Erythroblast (primary cell): ENCODE measurements around the gene GJC2.
"Not testable (repeated sequence)": the region's sequence is repeated elsewhere in the genome, so short reads cannot be mapped to it uniquely, and the experiment has no call there.

Experiments used
- DNase-seq, 2 experiments: peaks; one replicate each; lab custom pipeline; 2025; lab: John Stamatoyannopoulos, UW
- GATA1 ChIP-seq: IDR thresholded peaks from 2 replicates; pipeline ENCODE4 v1.6.1; 2011; ENCODE audit warnings: low read depth, mild to moderate bottlenecking, control low read depth, low read length, moderate library complexity
- POLR2A ChIP-seq: IDR thresholded peaks from 2 replicates; pipeline ENCODE4 v1.6.1; 2011; ENCODE audit warnings: mild to moderate bottlenecking, low read length

GJC2 gene

DNA sequence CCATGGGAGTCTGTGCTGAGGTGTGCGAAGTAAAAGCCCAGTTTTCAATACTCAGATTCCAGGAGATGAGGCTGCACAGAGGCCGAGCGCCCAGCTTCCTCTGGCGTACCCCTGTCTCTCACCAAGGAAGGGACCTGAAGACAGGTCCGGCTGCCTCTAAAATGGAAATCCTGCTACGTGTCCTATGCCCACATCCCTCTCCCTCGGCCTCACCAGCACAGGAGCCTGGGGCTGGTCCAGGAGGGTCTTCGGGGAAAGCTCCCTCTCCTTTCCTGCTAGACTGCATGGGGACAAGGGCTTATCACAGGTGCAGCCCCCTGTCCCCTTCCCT, 41.0 kb upstream of the GJC2 start:
- no peak for DNase-seq
- TF ChIP-seq POLR2A = no peak
- no peak for TF ChIP-seq GATA1

DNA sequence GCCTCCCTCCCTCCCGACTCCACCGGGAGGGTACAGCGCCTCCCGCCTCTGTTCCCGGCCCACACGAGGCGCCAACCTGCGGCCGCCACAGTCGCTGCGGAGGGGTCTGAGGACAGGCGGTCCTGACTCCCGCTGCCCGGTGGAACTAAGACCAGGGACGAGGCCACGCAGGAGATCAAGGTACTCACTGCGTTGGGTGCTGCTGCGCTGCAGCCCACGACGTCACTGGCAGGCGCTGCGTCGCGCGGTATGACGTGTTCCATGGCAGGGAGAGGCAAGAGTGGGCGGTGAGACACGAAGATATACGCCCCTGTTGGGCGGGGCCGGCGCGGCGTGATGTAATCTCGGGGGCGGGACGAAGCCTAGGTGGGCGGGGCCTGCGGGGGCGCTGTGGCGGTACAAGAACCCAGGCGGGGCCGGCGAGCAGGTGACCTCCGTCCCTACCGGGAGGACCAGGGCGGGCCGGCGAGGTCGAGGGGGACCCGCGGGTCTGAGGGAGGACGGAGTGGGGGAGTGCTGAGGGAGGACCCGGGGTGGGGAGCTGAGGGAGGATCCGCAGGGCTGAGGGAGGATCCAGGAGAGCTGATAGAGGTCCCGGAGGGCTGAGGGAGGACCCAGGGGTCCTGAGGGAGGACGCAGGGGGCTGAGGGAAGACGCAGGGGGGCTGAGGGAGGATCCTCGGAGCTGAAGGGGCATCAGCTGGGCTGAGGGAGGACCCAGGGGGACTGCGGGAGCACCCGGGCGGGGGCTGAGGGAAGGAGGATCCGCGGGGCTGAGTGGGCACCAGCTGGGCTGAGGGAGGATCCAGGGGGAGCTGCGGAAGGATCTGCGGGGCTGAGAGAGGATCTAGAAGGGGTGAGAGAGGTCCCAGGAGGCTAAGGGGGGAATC, 40.4 kb upstream of the GJC2 start, which contains the start of gene MRPL55:
Gene MRPL55, minus strand, starts transcription at position 227 of the 889 bp plus-strand sequence. CDS start 1,039 bp downstream, outside the sequence.
- TF ChIP-seq POLR2A (peak; percentile 91), GATA1 (no peak)
- peak; percentile 98 to 99 for DNase-seq

DNA sequence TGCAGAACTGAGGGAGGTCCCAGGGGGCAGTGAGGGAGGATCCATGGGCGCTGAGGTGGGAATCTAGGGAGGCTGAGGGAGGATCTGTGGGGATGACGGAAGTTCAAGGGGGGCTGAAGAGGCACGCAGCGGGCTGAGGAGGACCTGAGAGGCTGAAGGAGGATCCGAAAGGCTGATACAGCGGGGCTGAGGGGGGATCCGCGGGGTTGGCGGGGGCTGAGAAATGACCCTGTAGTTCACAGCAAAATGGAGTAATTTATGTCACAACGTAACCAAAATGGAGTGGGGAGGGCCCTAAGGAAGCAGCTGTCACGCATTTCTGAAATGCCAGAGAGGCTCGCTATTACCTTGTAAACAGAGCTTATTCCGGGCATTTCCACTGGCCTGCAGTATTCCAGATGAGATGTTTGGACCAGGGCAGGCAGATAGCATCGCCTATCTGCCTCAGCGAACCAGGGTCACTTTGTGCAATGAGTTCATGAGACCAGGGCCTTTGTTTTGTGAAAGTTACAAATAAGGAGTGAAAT, 39.7 kb upstream of the GJC2 start:
- peak; percentile 53 to 64 for DNase-seq
- no peak for TF ChIP-seq POLR2A

DNA sequence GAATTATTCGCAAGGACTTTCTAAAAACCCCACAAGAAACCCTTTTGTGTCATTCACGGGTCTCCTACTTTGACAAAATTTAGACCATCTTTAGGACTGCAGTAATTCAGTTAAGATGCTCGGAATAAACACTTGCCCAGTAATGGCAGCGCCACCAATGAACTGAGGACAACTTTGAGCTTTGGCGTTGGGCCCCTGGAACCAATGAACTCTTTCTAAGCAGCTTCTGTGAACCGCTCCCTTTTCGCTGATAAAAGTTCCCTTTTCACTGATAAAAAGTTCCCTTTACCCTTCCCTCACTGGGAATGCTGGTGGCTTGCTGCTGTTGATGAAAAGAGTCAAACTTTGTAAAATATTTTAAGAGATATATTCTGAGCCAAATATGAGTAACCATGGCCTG, 39.2 kb upstream of the GJC2 start:
- TF ChIP-seq POLR2A (no peak), GATA1 (no peak)
- DNase-seq = no peak

DNA sequence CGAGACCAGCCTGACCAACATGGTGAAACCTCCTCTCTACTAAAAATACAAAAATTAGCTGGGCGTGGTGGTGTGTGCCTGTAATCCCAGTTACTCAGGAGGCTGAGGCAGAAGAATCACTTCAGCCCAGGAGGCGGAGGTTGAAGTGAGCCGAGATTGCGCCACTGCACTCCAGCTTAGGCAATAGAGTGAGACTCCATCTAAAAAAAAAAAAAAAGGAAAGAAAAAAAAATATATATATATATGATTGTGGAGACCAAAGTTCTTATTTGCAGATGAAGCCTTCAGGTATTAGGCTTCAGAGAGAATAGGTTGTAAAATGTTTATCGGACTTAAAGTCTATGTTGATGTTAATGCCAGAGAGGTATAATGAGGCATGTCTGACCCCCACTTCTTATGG, 38.4 kb upstream of the GJC2 start:
- DNase-seq = not testable (repeated sequence)

DNA sequence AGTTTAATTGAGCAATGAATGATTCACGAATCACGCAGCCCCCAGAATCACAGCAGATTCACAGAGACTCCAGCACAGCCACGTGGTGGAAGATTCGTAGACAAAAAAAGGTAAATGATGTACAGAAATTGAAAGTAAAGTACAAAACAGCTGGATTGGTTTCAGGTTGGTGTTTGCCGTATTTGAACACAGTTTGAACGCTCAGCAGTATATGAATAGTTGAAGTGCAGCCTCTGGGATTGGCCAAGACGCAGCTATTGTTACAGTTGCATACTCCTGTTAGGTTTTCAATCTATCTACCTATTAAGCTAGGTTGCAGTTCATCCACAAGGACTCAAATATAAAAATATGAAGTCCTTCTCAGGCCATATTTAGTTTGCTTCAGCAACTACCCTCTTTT, 37.6 kb upstream of the GJC2 start:
- TF ChIP-seq GATA1 (no peak), POLR2A (no peak)

DNA sequence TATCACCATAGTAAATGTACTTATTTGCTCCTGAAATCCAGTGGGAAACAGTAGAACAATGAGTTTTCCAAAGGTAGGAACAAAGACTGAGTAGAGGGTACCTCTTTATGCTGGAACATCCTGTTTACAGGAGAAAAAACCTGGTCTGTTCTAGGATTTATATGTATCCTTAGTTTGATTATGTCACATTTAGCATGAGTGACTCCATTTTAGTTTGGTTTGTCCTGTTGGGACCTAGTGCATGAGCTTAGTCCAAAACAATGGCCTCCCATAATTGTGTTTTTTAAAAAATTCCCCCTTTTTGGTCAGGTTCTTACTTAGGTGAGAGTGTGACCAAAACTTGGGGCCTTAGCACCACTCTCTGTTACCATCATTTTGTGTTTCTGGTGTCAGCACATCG, 37.1 kb upstream of the GJC2 start:
- TF ChIP-seq GATA1 (no peak), POLR2A (no peak)
- DNase-seq = no peak

More for the DNA sequence above, 37.6 kb upstream of the GJC2 start:
- no peak for DNase-seq

DNA sequence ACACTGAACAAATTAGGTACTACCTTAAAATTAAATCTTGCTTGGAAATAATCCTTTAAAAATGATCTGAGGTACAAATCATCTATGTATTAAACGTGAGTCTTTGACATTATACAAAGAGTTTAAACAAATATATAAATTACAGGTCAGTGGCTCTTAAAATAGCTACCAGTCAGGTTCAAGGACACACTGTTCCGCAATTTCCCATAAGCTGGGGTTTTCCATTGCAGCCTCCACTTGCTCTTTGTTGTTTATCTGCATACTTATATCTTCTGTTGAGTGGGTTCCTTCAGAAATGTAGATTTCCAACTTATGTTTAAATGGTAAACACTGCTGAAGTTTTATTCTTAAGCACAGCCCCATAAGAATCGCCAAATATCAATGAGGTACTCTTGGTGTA, 34.9 kb upstream of the GJC2 start:
- DNase-seq = no peak
- no peak for TF ChIP-seq POLR2A
- TF ChIP-seq GATA1 = no peak

DNA sequence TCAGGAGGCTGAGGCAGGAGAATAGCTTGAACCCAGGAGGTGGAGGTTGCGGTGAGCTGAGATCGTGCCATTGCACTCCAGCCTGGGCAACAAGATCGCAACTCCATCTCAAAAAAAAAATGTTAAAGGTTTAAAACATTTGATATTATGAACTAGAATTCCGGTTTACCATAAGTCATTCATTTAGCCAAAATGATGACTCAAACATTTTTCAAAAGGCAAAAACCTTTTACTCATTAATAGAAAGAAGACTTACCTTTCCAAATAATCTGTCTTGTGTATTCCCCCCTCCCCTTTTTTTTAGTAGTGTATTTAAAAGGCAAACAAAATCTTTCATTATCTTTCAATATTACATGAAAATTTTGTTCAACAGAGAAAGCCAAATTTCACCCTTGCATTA, 32.4 kb upstream of the GJC2 start:
- DNase-seq = no peak
- TF ChIP-seq POLR2A (no peak), GATA1 (no peak)

DNA sequence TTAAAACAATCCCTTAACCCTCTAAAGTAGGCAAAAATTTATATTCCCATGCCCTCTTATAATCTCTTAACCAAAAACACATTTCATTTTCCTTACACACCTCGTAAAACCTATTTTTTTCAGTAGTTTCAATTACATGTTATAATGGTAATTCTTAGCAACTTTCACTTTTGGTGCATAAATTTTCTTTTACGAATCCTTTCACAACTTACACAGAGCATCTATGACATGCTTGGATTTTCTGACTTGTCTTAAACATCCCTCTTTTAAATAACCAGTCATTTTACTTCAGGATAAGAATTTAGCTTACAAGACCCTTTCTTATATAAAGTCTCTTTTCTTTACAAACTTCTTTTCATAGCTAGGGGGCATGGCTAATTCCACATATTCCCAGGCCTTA, 31.7 kb upstream of the GJC2 start:
- TF ChIP-seq GATA1 = no peak
- TF ChIP-seq POLR2A = no peak

DNA sequence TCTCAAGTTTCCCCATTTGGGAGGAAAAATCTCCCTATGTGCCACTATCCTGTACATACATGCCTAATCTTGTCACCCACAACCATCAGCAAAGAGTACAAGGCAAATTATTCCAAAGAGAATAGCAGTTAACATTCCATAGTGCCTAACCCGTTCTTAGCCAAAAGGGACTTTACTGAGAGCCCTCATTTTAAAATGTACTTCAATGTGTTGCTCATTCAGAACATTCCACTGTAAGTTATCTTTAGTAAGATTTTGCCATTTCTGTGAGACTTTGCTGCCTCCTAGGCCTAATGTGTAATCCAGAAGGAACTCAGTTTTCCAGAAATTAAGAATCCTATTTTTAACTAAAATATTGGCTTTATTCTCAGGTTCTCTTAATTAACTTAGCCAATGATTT, 29.4 kb upstream of the GJC2 start:
- DNase-seq = no peak
- TF ChIP-seq GATA1 = no peak
- no peak for TF ChIP-seq POLR2A

More for the DNA sequence above, 31.7 kb upstream of the GJC2 start:
- peak in 1 of 2 experiments; percentile 41 for DNase-seq

DNA sequence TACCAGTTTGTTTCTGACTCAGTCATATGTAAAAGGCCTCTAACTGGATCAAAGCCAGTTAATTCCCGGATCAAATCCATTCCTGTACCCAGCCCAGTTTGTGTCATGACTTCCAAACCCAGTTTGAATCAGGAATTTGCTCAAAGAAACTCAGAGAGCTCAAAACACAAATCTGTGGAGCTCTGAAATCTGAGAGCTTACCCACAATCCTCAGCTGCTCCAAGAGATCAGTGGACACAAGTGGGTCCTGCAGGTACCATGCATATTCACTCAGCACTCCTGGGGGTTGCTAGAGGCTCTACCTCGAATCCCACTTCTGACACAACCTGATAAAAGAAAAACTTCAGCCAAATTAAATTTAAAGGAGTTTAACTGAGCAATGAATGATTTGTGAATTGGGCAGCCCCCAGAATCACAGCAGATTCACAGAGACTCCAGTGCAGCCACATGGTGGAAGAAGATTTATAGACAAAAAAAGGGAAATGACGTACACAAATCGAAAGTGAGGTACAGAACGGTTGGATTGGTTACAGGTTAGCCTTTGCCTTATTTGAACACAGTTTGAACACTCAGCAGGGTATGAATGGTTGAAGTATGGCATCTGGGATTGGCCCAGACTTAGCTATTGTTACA, 28.8 kb upstream of the GJC2 start:
- TF ChIP-seq POLR2A (no peak), GATA1 (no peak)
- no peak for DNase-seq

DNA sequence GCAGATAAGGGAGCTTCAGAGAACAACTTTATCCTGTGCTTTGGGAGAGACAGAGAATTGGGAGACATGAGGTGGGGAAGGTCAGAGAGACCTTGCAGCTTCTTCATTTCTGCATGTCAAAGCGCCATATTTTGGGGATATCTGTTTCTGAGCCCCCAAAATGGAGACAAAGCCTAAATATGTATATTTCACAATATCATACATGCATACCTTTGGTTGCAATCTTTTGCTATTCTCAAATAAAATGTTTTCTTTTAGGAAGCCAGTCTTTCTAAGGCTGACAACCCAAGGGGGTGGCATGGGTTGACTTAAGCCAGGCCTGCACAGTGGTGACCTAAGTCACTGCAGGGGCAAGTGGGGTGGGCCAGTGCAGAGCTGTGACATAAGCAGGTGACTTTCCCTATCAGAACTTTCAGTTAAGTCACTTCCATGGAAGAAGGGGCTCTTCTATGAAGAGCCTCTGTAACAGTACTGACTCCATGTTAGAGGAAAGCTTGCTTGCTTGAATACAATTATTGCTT, 26.7 kb upstream of the GJC2 start:
- TF ChIP-seq POLR2A (no peak), GATA1 (no peak)
- DNase-seq = no peak

- no peak for DNase-seq
- TF ChIP-seq GATA1 = no peak
- TF ChIP-seq POLR2A = no peak
Observed at GRCh38 chr1:228123505-228123904, 26.2 kb upstream of the GJC2 start.
